GM23338 (cell line): ENCODE measurements around the gene DUSP9. TPM values are rescaled to one million over a fixed set of nuclear protein-coding genes. Genes with fewer than 3 reads are reported as not detected.

Source experiments
- ATAC-seq: fragments of 200-7000 bp; cut with Tn5 transposase; 3 replicates; pipeline ENCODE4 v1.9.1; 2020
- DNase-seq: peaks from one replicate; pipeline ENCODE4 v3.0.0-alpha.2; 2015; ENCODE audit warnings: low spot score
- H2AFZ ChIP-seq: fragments of 200-600 bp; sonication (generic); 2 replicates; pipeline ENCODE4 v1.8.0; 2016; ENCODE audit warnings: antibody characterized with exemption, mild to moderate bottlenecking, moderate library complexity
- H3F3A ChIP-seq: fragments of 200-600 bp; sonication (generic); replicated peaks from 2 replicates; pipeline ENCODE4 v1.8.0; 2017; ENCODE audit warnings: antibody characterized with exemption, mixed run types, low read depth
- H3K27ac ChIP-seq: fragments of 200-600 bp; sonication (generic); 2 replicates; pipeline ENCODE4 v1.6.1; 2016; ENCODE audit warnings: low read depth
- H3K27me3 ChIP-seq: fragments of 200-600 bp; sonication (generic); 2 replicates; pipeline ENCODE4 v1.8.0; 2016; ENCODE audit warnings: mild to moderate bottlenecking, mixed run types, moderate library complexity; ENCODE audit not compliant: insufficient read depth
- H3K36me3 ChIP-seq: fragments of 200-600 bp; sonication (generic); 2 replicates; pipeline ENCODE4 v1.8.0; 2016; ENCODE audit warnings: mild to moderate bottlenecking; ENCODE audit not compliant: insufficient read depth
- H3K4me1 ChIP-seq: fragments of 200-600 bp; sonication (generic); 2 replicates; pipeline ENCODE4 v1.8.0; 2016; ENCODE audit warnings: mild to moderate bottlenecking, moderate library complexity; ENCODE audit not compliant: insufficient read depth
- H3K4me2 ChIP-seq: fragments of 200-600 bp; sonication (generic); 2 replicates; pipeline ENCODE4 v1.7.1; 2017; ENCODE audit warnings: mixed run types
- H3K4me3 ChIP-seq: fragments of 200-600 bp; sonication (generic); 2 replicates; pipeline ENCODE4 v1.6.1; 2016; ENCODE audit warnings: mixed run types
- H3K79me2 ChIP-seq: fragments of 200-600 bp; sonication (generic); replicated peaks from 2 replicates; pipeline ENCODE4 v1.8.0; 2017; ENCODE audit warnings: mild to moderate bottlenecking; ENCODE audit not compliant: insufficient read depth
- H3K9me2 ChIP-seq: fragments of 200-600 bp; sonication (generic); 2 replicates; pipeline ENCODE4 v1.8.0; 2017; ENCODE audit not compliant: insufficient read depth
- H4K20me1 ChIP-seq: fragments of 200-600 bp; sonication (generic); replicated peaks from 2 replicates; pipeline ENCODE4 v1.8.0; 2017; ENCODE audit warnings: mild to moderate bottlenecking; ENCODE audit not compliant: insufficient read depth
- H3K27ac Mint-ChIP-seq: 2 replicates; pipeline ENCODE4 v1.8.0; 2020; ENCODE audit warnings: inconsistent platforms, mild to moderate bottlenecking, moderate library complexity, mixed read lengths
- H3K27me3 Mint-ChIP-seq: 3 replicates; pipeline ENCODE4 v1.8.0; 2022; ENCODE audit warnings: low read depth, mild to moderate bottlenecking, moderate library complexity, mixed read lengths, inconsistent platforms; ENCODE audit not compliant: insufficient read depth, poor library complexity
- H3K36me3 Mint-ChIP-seq: 3 replicates; pipeline ENCODE4 v1.8.0; 2021; ENCODE audit warnings: low read depth, mild to moderate bottlenecking, inconsistent platforms, moderate library complexity, mixed read lengths
- H3K4me1 Mint-ChIP-seq: 3 replicates; pipeline ENCODE4 v1.8.0; 2020; ENCODE audit warnings: mild to moderate bottlenecking, inconsistent platforms, mixed read lengths
- H3K4me3 Mint-ChIP-seq: 3 replicates; pipeline ENCODE4 v1.8.0; 2021; ENCODE audit warnings: moderate library complexity, mild to moderate bottlenecking, inconsistent platforms, mixed read lengths
- H3K9me3 Mint-ChIP-seq: 3 replicates; pipeline ENCODE4 v1.8.0; 2020; ENCODE audit warnings: moderate library complexity, mild to moderate bottlenecking, inconsistent platforms, mixed read lengths
- CREB1 ChIP-seq: fragments of 250-450 bp; sonication (Bioruptor Pico); IDR thresholded peaks from 2 replicates; pipeline ENCODE4 v1.5.0; 2020; ENCODE audit warnings: low read depth, mild to moderate bottlenecking, moderate library complexity
- EZH2 ChIP-seq: fragments of 200-600 bp; sonication (generic); IDR thresholded peaks from one replicate; pipeline ENCODE4 v1.8.0; 2017; ENCODE audit warnings: antibody characterized with exemption, mild to moderate bottlenecking, low read depth; ENCODE audit not compliant: unreplicated experiment
- EZH2phosphoT487 ChIP-seq: fragments of 200-600 bp; sonication (generic); IDR thresholded peaks from one replicate; pipeline ENCODE4 v1.8.1; 2018; ENCODE audit warnings: antibody characterized with exemption; ENCODE audit not compliant: unreplicated experiment
- JUNB ChIP-seq: IDR thresholded peaks from one replicate; pipeline ENCODE4 v1.6.1; 2016; ENCODE audit warnings: antibody characterized with exemption; ENCODE audit not compliant: unreplicated experiment
- NANOG ChIP-seq: IDR thresholded peaks from 2 replicates; pipeline ENCODE4 v1.6.1; 2016; ENCODE audit warnings: antibody characterized with exemption, borderline replicate concordance
- POLR2AphosphoS5 ChIP-seq: IDR thresholded peaks from 2 replicates; pipeline ENCODE4 v1.6.1; 2016; ENCODE audit warnings: antibody characterized with exemption, low read depth
- STAT1 ChIP-seq: IDR thresholded peaks from one replicate; pipeline ENCODE4 v1.6.1; 2016; ENCODE audit warnings: antibody characterized with exemption; ENCODE audit not compliant: unreplicated experiment
- ZNF114 ChIP-seq: fragments of 250-450 bp; sonication (Bioruptor Pico); IDR thresholded peaks from 2 replicates; pipeline ENCODE4 v1.5.0; 2020; ENCODE audit warnings: mild to moderate bottlenecking, moderate library complexity
- ZNF331 ChIP-seq: fragments of 250-450 bp; sonication (Bioruptor Pico); IDR thresholded peaks from 2 replicates; pipeline ENCODE4 v1.5.0; 2020; ENCODE audit warnings: low read depth, mild to moderate bottlenecking, moderate library complexity
- polyA plus RNA-seq: library from polyadenylated mRNA; unstranded; fragments of >200 nt; fragmentation: Nextera tagmentation; extraction: Ambion mirVana; gene quantifications from 2 replicates; pipeline ENCODE4 v1.2.1, GENCODE V29; 2016
- total RNA-seq: library from RNA; depleted of rRNA; stranded (reverse); fragments of >200 nt; shearing (Covaris generic); gene quantifications from 2 replicates; pipeline ENCODE4 v1.2.3, GENCODE V29; 2014
- TF ChIP-seq, protein P1 (sequence below): IDR thresholded peaks from 2 replicates; pipeline ENCODE4 v1.6.1; 2016; ENCODE audit warnings: antibody characterized with exemption
- TF ChIP-seq, protein P2 (sequence below): IDR thresholded peaks from one replicate; pipeline ENCODE4 v1.6.1; 2018; ENCODE audit warnings: antibody characterized with exemption; ENCODE audit not compliant: unreplicated experiment
- TF ChIP-seq, protein P3 (sequence below), 2 experiments: fragments of 200-600 bp in 1 of 2; sonication (generic) in 1 of 2; conservative IDR thresholded peaks; 2 replicates each; pipeline versions ENCODE4 v1.5.1 to v1.6.1; 2016 to 2017; ENCODE audit warnings: antibody characterized with exemption in 2 of 2, low read depth in 2 of 2, mild to moderate bottlenecking in 2 of 2, moderate library complexity in 1 of 2
- TF ChIP-seq, protein P4 (sequence below): fragments of 250-450 bp; sonication (Bioruptor Pico); IDR thresholded peaks from 2 replicates; pipeline ENCODE4 v1.5.0; 2020; ENCODE audit warnings: mild to moderate bottlenecking, moderate library complexity

Gene DUSP9
- total and polyA plus RNA-seq, 2 experiments from 2014 or later = 0.71 to 3.9 TPM

DNA sequence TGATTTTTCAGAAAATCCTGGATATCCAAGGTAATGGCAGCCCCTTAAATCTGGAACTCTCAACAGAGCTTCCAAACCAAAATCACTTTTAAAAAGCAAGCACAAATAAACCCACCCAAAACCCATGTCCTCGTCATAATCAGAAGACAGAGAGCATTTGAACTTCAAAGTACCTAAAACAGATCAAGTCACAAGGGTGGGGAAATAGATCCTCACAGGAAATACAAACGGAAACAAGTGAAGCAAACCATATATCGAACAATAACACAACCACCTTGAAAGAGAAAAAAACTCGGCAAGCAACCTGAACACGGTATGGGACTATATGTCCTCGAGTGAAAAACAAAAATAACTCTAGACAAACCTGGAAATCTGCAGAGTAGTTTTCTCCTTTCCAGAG is 32.2 kb upstream of the DUSP9 start:
- Mint-ChIP-seq H3K27me3 (peaks cover 7% of the 10 kb centered on the region), H3K9me3 (no peaks in the 10 kb centered on the region)
- no peaks in the 10 kb centered on the region for H3K9me2 ChIP-seq

More for the DNA sequence above, 32.2 kb upstream of the DUSP9 start:
- H3K4me3 ChIP-seq = no peak overlapping the region
- no peak overlapping the region for H3K4me2 ChIP-seq
- no peaks in the 10 kb centered on the region for H3F3A ChIP-seq
- no peaks in the 10 kb centered on the region for H3K4me1 ChIP-seq
- TF ChIP-seq, protein P1, sequence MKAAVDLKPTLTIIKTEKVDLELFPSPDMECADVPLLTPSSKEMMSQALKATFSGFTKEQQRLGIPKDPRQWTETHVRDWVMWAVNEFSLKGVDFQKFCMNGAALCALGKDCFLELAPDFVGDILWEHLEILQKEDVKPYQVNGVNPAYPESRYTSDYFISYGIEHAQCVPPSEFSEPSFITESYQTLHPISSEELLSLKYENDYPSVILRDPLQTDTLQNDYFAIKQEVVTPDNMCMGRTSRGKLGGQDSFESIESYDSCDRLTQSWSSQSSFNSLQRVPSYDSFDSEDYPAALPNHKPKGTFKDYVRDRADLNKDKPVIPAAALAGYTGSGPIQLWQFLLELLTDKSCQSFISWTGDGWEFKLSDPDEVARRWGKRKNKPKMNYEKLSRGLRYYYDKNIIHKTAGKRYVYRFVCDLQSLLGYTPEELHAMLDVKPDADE = no peak
- TF ChIP-seq EZH2phosphoT487 (no peak), STAT1 (no peak), ZNF331 (CRISPR knock-in tag) (no peak), EZH2 (no peak), CREB1 (CRISPR knock-in tag) (no peak), POLR2AphosphoS5 (no peak), ZNF114 (CRISPR knock-in tag) (no peak), JUNB (no peak), NANOG (no peak)
- TF ChIP-seq, protein P2, sequence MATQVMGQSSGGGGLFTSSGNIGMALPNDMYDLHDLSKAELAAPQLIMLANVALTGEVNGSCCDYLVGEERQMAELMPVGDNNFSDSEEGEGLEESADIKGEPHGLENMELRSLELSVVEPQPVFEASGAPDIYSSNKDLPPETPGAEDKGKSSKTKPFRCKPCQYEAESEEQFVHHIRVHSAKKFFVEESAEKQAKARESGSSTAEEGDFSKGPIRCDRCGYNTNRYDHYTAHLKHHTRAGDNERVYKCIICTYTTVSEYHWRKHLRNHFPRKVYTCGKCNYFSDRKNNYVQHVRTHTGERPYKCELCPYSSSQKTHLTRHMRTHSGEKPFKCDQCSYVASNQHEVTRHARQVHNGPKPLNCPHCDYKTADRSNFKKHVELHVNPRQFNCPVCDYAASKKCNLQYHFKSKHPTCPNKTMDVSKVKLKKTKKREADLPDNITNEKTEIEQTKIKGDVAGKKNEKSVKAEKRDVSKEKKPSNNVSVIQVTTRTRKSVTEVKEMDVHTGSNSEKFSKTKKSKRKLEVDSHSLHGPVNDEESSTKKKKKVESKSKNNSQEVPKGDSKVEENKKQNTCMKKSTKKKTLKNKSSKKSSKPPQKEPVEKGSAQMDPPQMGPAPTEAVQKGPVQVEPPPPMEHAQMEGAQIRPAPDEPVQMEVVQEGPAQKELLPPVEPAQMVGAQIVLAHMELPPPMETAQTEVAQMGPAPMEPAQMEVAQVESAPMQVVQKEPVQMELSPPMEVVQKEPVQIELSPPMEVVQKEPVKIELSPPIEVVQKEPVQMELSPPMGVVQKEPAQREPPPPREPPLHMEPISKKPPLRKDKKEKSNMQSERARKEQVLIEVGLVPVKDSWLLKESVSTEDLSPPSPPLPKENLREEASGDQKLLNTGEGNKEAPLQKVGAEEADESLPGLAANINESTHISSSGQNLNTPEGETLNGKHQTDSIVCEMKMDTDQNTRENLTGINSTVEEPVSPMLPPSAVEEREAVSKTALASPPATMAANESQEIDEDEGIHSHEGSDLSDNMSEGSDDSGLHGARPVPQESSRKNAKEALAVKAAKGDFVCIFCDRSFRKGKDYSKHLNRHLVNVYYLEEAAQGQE = no peak
- TF ChIP-seq, protein P3, sequence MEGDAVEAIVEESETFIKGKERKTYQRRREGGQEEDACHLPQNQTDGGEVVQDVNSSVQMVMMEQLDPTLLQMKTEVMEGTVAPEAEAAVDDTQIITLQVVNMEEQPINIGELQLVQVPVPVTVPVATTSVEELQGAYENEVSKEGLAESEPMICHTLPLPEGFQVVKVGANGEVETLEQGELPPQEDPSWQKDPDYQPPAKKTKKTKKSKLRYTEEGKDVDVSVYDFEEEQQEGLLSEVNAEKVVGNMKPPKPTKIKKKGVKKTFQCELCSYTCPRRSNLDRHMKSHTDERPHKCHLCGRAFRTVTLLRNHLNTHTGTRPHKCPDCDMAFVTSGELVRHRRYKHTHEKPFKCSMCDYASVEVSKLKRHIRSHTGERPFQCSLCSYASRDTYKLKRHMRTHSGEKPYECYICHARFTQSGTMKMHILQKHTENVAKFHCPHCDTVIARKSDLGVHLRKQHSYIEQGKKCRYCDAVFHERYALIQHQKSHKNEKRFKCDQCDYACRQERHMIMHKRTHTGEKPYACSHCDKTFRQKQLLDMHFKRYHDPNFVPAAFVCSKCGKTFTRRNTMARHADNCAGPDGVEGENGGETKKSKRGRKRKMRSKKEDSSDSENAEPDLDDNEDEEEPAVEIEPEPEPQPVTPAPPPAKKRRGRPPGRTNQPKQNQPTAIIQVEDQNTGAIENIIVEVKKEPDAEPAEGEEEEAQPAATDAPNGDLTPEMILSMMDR (conservative IDR thresholded peaks at IDR 0.05; ENCODE audit: low read depth in 2 of 2) = no peak
- TF ChIP-seq, protein P4, sequence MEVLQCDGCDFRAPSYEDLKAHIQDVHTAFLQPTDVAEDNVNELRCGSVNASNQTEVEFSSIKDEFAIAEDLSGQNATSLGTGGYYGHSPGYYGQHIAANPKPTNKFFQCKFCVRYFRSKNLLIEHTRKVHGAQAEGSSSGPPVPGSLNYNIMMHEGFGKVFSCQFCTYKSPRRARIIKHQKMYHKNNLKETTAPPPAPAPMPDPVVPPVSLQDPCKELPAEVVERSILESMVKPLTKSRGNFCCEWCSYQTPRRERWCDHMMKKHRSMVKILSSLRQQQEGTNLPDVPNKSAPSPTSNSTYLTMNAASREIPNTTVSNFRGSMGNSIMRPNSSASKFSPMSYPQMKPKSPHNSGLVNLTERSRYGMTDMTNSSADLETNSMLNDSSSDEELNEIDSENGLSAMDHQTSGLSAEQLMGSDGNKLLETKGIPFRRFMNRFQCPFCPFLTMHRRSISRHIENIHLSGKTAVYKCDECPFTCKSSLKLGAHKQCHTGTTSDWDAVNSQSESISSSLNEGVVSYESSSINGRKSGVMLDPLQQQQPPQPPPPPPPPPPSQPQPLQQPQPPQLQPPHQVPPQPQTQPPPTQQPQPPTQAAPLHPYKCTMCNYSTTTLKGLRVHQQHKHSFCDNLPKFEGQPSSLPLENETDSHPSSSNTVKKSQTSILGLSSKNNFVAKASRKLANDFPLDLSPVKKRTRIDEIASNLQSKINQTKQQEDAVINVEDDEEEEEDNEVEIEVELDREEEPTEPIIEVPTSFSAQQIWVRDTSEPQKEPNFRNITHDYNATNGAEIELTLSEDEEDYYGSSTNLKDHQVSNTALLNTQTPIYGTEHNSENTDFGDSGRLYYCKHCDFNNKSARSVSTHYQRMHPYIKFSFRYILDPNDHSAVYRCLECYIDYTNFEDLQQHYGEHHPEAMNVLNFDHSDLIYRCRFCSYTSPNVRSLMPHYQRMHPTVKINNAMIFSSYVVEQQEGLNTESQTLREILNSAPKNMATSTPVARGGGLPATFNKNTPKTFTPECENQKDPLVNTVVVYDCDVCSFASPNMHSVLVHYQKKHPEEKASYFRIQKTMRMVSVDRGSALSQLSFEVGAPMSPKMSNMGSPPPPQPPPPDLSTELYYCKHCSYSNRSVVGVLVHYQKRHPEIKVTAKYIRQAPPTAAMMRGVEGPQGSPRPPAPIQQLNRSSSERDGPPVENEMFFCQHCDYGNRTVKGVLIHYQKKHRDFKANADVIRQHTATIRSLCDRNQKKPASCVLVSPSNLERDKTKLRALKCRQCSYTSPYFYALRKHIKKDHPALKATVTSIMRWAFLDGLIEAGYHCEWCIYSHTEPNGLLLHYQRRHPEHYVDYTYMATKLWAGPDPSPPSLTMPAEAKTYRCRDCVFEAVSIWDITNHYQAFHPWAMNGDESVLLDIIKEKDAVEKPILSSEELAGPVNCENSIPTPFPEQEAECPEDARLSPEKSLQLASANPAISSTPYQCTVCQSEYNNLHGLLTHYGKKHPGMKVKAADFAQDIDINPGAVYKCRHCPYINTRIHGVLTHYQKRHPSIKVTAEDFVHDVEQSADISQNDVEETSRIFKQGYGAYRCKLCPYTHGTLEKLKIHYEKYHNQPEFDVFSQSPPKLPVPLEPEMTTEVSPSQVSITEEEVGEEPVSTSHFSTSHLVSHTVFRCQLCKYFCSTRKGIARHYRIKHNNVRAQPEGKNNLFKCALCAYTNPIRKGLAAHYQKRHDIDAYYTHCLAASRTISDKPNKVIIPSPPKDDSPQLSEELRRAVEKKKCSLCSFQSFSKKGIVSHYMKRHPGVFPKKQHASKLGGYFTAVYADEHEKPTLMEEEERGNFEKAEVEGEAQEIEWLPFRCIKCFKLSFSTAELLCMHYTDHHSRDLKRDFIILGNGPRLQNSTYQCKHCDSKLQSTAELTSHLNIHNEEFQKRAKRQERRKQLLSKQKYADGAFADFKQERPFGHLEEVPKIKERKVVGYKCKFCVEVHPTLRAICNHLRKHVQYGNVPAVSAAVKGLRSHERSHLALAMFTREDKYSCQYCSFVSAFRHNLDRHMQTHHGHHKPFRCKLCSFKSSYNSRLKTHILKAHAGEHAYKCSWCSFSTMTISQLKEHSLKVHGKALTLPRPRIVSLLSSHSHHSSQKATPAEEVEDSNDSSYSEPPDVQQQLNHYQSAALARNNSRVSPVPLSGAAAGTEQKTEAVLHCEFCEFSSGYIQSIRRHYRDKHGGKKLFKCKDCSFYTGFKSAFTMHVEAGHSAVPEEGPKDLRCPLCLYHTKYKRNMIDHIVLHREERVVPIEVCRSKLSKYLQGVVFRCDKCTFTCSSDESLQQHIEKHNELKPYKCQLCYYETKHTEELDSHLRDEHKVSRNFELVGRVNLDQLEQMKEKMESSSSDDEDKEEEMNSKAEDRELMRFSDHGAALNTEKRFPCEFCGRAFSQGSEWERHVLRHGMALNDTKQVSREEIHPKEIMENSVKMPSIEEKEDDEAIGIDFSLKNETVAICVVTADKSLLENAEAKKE (CRISPR knock-in tag) = no peak
- Mint-ChIP-seq H3K27ac (no peak overlapping the region), H3K36me3 (no peaks in the 10 kb centered on the region), H3K4me1 (no peaks in the 10 kb centered on the region), H3K4me3 (no peak overlapping the region)
- no peaks in the 10 kb centered on the region for H3K79me2 ChIP-seq
- H3K36me3 ChIP-seq = no peaks in the 10 kb centered on the region
- H3K27me3 ChIP-seq = peaks cover 4% of the 10 kb centered on the region; the same call in 1 of the 2 replicates
- no peak for DNase-seq
- H3K27ac ChIP-seq = no peak overlapping the region
- no peak for ATAC-seq
- H4K20me1 ChIP-seq = no peaks in the 10 kb centered on the region
- H2AFZ ChIP-seq = no peak overlapping the region
